ENCODE measurements around the gene LRRC14B.
A peak's percentile ranks its signal among the peaks of the same experiment; 100 is the strongest.
"Not testable (repeated sequence)": the region's sequence is repeated elsewhere in the genome, so short reads cannot be mapped to it uniquely, and the experiment has no call there.

Gene LRRC14B

DNA sequence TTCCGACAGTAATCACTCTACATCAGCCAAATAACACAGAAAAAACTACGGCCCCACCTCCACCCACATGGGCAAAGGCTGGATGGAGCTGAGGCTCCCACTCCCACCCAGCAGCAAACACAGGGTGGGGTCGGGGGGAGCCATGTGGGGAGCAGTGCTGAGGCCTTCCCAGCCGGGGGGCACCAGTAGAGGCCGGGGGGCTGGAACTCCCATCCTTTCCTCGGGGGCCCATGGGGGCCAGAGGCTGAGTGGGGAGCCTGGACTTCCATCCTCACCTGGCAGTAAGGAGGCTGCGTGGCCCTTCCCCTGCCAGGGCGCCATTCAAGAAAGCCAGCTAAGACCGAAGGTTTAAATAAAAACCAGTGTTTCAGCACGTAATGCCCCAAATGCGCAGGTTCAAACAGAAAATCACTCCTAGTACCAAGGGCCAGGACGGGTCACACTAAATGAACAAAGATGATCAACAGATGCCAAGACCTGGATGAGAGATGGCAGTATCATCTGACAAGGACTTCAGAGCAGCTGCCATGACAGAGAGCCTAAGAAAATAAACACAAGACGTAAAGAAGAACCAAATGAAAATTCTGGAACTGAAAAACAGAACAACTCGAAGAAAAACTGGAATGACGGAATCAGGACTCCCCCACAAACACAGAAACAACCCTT, 17.3 kb downstream of the LRRC14B start:
- H3K4me3 ChIP-seq (replicated peaks; ENCODE audit: insufficient read depth, low read length): no peak overlapping the region
- no peaks in the 10 kb centered on the region for H3K27me3 ChIP-seq (ENCODE audit: insufficient read depth, poor library complexity, severe bottlenecking)
- DNase-seq (ENCODE audit: low read depth in 1 of 2, low spot score in 1 of 2): no peak
- TF ChIP-seq POLR2AphosphoS5 (IDR thresholded peaks at IDR 0.05; ENCODE audit: low read depth) (no peak), GABPA (IDR thresholded peaks at IDR 0.05; ENCODE audit: low read depth) (no peak), CTCF (IDR thresholded peaks at IDR 0.05; ENCODE audit: insufficient read depth, low read length) (no peak), SPI1 (IDR thresholded peaks at IDR 0.05; ENCODE audit: borderline replicate concordance, low read depth) (no peak)
- no peak overlapping the region for H3K27ac ChIP-seq (replicated peaks)

DNA sequence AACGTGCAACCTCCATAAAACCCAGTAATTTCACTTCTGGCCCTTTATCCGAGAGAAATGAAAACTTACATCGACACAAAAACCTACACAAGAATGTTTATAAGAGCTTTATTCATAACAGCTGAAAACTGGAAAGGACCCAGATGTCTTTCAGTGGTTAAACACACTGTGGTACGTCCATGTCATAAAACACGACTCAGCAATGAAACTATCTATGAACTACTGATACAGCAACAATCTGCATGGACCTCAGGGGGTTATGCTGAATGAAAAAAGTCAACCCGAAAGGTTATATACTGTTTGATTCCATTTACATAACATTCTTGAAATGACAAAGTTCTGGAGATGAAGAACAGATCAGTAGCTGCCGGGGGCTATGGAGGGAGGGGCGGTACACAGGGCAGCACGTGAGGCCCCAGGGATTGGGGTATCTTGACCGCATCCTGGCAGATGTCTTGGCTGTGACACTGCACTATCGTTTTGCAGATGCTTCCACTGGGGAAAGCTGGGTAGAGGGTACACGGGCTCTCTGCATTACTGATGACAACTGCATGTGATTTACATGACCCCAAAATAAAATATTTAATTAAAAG, 22.6 kb downstream of the LRRC14B start:
- Histone ChIP-seq H3K4me3 (replicated peaks; ENCODE audit: insufficient read depth, low read length) (no peak overlapping the region), H3K27ac (replicated peaks) (no peak overlapping the region), H3K27me3 (ENCODE audit: insufficient read depth, poor library complexity, severe bottlenecking) (no peaks in the 10 kb centered on the region)
- TF ChIP-seq SPI1 (IDR thresholded peaks at IDR 0.05; ENCODE audit: borderline replicate concordance, low read depth) (no peak), REST (IDR thresholded peaks at IDR 0.05; ENCODE audit: insufficient replicate concordance, low read depth) (no peak), CTCF (IDR thresholded peaks at IDR 0.05; ENCODE audit: insufficient read depth, low read length) (no peak), GABPA (IDR thresholded peaks at IDR 0.05; ENCODE audit: low read depth) (no peak), POLR2AphosphoS5 (IDR thresholded peaks at IDR 0.05; ENCODE audit: low read depth) (no peak)
- DNase-seq (ENCODE audit: low read depth in 1 of 2, low spot score in 1 of 2): no peak

DNA sequence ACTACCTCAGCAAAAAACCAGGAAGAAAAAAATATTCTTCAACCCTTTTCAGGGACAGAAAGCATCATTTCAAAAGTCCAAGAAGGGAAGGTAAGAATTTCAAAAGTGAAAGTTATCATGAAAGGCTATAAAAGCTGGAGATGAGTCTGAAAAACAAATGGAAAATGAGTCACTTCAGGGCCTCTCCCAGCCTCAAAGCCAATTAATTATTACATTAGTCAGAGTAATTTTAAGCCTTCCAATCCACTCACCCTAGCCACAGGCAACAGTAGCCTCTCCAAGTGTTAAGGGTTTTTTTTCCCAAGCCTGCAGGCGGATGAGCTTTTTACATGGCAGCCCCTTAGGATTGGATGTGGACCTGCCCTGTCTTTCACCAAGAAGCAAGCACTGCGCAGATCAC, 24.0 kb downstream of the LRRC14B start:
- not testable (repeated sequence) for DNase-seq (ENCODE audit: low read depth in 1 of 2, low spot score in 1 of 2); H3K27me3 ChIP-seq (ENCODE audit: insufficient read depth, poor library complexity, severe bottlenecking); H3K4me3 ChIP-seq (replicated peaks; ENCODE audit: insufficient read depth, low read length); H3K27ac ChIP-seq (replicated peaks)

DNA sequence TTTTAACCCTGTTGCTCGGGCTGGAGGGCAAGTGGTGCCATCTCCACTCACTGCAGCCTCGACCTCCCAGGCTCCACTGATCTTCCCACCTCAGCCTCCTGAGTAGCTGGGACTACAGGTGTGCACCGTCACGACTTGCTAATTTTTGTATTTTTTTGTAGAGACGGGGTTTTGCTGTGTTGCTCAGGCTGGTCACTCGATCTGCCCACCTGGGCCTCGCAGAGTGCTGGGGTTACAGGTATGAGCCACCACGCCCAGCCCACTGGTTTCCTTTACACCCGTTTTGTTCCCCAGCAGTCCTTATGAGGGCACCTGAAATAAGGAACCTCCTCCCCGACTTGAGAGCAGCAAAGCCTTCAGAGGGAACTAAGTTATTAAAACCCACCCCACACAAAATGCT, 24.8 kb downstream of the LRRC14B start:
- not testable (repeated sequence) for DNase-seq (ENCODE audit: low read depth in 1 of 2, low spot score in 1 of 2); H3K27me3 ChIP-seq (ENCODE audit: insufficient read depth, poor library complexity, severe bottlenecking); H3K27ac ChIP-seq (replicated peaks); H3K4me3 ChIP-seq (replicated peaks; ENCODE audit: insufficient read depth, low read length)

DNA sequence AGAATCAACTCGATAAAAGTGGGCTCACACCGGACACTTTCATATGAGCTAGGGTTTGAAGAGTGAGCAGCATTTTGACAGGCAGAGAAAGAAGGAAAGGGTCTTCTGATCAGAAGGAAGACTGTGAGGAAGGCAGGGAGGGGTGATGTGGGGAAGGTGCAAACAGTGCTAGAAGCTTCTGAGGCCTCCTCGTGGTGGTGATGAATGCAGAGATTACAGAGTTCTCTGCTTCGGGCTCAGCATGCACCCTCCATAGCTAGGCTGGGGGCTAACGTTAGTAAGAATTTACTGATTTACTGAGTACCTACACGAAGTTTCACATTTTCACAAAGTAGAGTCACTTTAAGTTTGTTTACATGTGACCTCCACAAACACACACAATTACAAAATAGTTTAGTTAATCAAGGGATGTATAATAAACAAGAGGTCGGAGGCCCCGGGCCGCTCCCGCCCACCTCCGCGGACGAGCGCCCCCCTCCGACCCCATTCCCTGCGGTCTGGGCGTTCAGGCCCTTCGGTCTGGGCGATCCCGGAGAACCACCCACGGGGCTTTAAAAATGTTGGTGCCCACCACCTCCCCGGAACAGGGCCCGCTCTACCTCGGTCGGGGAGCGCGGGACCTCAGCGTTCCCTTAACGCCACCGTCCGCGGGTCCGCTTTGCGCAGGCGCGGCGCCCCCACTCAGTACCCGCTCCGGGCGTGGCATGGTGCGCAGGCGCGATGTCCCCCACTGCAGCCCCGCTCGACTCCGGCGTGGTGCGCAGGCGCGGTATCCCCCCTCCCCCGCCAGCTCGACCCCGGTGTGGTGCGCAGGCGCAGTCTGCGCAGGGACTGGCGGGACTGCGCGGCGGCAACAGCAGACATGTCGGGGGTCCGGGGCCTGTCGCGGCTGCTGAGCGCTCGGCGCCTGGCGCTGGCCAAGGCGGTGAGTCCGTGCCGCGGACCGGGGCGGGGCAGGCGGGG, 26.5 kb downstream of the LRRC14B start, which contains the start of the genes CCDC127 and SDHA:
TSS of gene CCDC127 (minus strand) at position 660 of the 963 bp plus-strand sequence. CDS start 1,304 bp downstream, outside the sequence.
TSS of gene SDHA (plus strand) at position 827 of the 963 bp plus-strand sequence. CDS start at position 863, 36 bp downstream.
- peak within 1 kb of the TSS; percentile 95 for H3K4me3 ChIP-seq (replicated peaks; ENCODE audit: insufficient read depth, low read length)
- peak; percentile 78 to 89 for DNase-seq (ENCODE audit: low read depth in 1 of 2, low spot score in 1 of 2)
- H3K27ac ChIP-seq (replicated peaks): peak within 1 kb of the TSS; percentile 77

More for the DNA sequence above, 26.5 kb downstream of the LRRC14B start, which contains the start of the genes CCDC127 and SDHA:
- H3K27me3 ChIP-seq (ENCODE audit: insufficient read depth, poor library complexity, severe bottlenecking): not testable (repeated sequence)
- peak; percentile 52; the same call in 1 of the 2 replicates for TF ChIP-seq POLR2AphosphoS5 (IDR thresholded peaks at IDR 0.05; ENCODE audit: low read depth)

Data from HL-60 (cell line).